HG02642 (cell line): ENCODE data around the gene ZIC1.

Experiments
- ATAC-seq: cut with Tn5 transposase; IDR thresholded peaks from one replicate; pipeline ENCODE4 v1.9.1; 2021; ENCODE audit warnings: mild to moderate bottlenecking; ENCODE audit not compliant: unreplicated experiment, poor library complexity

ZIC1 gene

GRCh38 chr3:147462856-147463255, 53.7 kb downstream of the ZIC1 start:
- no peak for ATAC-seq
